ENCODE measurements around the gene GCNT2.
"Not testable (repeated sequence)": the region's sequence is repeated elsewhere in the genome, so short reads cannot be mapped to it uniquely, and the experiment has no call there.

The GCNT2 gene

DNA sequence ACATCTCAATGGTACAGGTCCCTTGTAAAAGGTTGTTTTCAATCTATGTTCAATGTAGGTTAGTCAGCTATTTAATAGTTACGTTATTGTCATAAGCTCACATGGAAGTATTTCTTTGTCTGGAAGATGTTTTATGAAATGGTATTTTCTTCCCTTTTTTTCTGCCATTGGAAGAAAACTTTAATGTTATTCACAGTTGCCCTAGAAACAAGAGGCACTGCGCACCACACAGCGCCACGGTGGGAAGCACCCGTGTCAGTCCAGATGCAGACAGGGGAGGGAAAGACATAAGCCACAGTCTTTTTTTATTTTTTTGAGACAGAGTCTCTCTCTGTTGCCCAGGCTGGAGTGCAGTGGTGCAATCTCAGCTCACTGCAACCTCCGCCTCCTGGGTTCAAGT is 82.1 kb downstream of the GCNT2 start:
- no peak overlapping the region for H3K4me3 ChIP-seq (replicated peaks; ENCODE audit: low read depth, low read length)
- TF ChIP-seq, protein P1, sequence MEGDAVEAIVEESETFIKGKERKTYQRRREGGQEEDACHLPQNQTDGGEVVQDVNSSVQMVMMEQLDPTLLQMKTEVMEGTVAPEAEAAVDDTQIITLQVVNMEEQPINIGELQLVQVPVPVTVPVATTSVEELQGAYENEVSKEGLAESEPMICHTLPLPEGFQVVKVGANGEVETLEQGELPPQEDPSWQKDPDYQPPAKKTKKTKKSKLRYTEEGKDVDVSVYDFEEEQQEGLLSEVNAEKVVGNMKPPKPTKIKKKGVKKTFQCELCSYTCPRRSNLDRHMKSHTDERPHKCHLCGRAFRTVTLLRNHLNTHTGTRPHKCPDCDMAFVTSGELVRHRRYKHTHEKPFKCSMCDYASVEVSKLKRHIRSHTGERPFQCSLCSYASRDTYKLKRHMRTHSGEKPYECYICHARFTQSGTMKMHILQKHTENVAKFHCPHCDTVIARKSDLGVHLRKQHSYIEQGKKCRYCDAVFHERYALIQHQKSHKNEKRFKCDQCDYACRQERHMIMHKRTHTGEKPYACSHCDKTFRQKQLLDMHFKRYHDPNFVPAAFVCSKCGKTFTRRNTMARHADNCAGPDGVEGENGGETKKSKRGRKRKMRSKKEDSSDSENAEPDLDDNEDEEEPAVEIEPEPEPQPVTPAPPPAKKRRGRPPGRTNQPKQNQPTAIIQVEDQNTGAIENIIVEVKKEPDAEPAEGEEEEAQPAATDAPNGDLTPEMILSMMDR (IDR thresholded peaks at IDR 0.05; ENCODE audit: low read length, missing control alignments) = no peak
- DNase-seq (ENCODE audit: low read depth) = no peak

DNA sequence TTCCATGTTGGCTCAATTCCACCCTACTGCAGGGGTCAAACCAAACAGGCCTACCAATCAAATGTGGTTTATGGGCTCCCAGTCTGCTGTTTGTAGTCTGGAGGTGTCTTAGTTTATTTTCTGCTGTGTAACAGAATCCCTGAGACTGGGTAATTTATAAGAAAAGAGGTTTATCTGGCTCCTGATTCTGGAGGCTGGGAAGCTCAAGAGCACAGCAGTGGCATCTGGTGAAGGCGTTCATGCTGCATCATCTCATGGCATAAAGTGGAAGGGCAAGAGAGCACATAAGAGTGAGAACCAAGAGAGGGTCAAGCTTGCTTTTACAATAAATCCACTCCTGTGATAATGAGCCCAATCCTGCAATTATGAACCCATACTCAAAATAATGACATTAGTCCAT is 87.9 kb downstream of the GCNT2 start:
- no peak for DNase-seq (ENCODE audit: low read depth)
- no peak overlapping the region for H3K4me3 ChIP-seq (replicated peaks; ENCODE audit: low read depth, low read length)
- TF ChIP-seq, protein P1 (IDR thresholded peaks at IDR 0.05; ENCODE audit: low read length, missing control alignments) = no peak

DNA sequence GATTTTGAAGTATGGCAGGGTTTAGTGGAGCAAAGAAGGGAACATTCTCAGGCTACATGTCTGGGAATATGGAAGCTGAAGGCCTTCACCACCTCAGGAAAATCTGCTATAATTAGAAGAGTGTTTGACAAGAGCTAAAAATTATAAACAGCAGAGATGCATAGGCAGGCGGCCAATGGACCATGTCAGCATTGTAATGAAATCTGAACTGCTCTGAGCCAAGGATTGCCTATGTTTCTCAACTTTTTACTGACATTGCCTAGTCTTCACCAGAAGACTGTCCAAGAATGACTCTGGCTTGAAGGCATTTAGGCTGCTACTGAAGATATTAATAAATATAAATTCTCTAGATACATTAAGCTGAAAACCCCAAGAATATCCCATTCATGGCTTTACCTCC is 89.1 kb downstream of the GCNT2 start:
- TF ChIP-seq, protein P1 (IDR thresholded peaks at IDR 0.05; ENCODE audit: low read length, missing control alignments) = no peak
- no peak for DNase-seq (ENCODE audit: low read depth)
- no peak overlapping the region for H3K4me3 ChIP-seq (replicated peaks; ENCODE audit: low read depth, low read length)

DNA sequence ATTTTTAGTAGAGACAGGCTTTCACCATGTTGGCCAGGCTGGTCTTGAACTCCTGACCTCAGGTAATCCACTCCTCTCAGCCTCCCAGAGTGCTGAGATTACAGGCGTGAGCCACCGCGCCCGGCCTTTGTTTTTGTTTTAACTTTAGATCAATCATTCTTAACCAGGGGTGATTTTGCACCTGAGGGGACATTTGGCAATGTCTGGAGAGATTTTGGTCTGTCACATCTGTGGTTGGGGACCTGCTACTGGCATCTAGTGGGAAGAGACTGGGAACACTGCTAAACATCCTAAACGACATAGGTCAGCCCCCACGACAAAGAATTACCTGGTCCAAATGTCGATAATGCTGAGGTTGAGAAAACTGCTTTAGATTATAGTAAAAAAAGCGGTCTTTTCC is 91.0 kb downstream of the GCNT2 start:
- DNase-seq (ENCODE audit: low read depth) = no peak
- TF ChIP-seq, protein P1 (IDR thresholded peaks at IDR 0.05; ENCODE audit: low read length, missing control alignments) = no peak
- H3K4me3 ChIP-seq (replicated peaks; ENCODE audit: low read depth, low read length) = no peak overlapping the region

DNA sequence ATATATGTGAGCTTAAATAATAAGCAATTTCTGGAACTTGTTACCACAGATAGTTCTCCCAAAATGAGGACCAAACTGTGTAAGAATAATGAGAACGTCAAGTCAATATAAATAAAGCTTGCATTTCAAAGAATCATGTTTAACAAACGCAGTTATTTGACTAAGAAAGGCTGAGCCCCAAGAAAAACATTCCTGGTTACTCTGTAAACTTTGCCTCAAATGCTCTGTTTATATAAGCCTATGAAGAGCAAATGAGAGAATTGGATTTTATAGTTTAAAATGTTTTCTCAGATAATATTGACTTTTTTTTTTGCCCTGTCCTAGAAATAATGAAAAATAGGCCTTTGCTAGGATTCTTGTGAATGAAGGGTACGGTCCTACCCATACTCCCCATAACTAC is 91.9 kb downstream of the GCNT2 start:
- TF ChIP-seq, protein P1 (IDR thresholded peaks at IDR 0.05; ENCODE audit: low read length, missing control alignments) = no peak
- no peak for DNase-seq (ENCODE audit: low read depth)
- no peak overlapping the region for H3K4me3 ChIP-seq (replicated peaks; ENCODE audit: low read depth, low read length)

DNA sequence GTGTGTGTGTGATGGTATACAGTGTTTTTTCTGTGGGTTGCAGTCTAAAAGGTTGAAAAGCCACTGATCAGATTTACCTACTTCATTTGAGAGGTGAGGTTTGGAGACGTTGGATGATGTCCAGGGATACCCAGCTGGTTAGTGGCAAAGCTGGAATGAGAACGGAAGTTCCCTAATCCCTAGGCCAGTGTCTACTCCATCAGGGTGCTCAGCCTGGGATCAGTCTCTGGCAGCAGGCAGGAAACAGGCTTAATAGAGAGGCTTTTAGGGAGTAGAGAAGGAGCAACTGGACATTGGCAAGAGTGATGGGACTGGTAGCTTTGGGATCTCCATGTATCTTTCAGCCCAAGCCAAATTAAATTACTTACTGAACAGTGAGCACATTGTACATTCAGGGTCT is 92.6 kb downstream of the GCNT2 start:
- no peak for DNase-seq (ENCODE audit: low read depth)
- H3K4me3 ChIP-seq (replicated peaks; ENCODE audit: low read depth, low read length) = no peak overlapping the region
- TF ChIP-seq, protein P1 (IDR thresholded peaks at IDR 0.05; ENCODE audit: low read length, missing control alignments) = no peak

DNA sequence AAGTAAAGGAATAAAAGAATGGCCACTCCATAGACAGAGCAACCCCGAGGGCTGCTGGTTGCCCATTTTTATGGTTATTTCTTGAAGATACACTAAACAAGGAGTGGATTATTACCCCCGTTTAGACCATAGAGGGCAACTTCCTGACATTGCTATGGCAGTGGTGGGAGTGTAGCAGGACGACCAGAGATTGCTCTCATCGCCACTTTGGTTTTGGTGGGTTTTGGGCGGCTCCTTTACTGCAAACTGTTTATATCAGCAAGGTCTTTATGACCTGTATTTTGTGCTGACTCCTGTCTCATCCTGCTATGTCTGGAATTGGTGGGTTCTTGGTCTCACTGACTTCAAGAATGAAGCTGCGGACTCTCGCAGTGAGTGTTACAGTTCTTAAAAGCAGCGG is 94.5 kb downstream of the GCNT2 start:
- H3K4me3 ChIP-seq (replicated peaks; ENCODE audit: low read depth, low read length) = no peak overlapping the region
- DNase-seq (ENCODE audit: low read depth) = no peak
- TF ChIP-seq, protein P1 (IDR thresholded peaks at IDR 0.05; ENCODE audit: low read length, missing control alignments) = no peak

DNA sequence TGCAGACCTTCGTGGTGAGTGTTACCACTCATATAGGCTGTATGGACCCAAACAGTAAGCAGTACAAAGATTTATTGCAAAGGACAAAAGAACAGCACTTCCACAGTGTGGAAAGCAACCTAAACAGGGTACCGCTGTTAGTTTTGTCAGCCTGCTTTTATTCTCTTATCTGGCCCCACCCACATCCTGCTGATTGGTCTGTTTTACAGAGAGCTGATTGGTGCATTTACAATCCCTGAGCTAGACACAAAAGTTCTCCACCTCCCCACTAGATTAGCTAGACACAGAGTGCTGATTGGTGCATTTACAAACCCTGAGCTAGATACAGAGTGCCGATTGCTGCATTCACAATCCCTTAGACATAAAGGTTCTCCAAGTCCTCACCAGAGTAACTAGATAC is 95.1 kb downstream of the GCNT2 start:
- DNase-seq (ENCODE audit: low read depth); H3K4me3 ChIP-seq (replicated peaks; ENCODE audit: low read depth, low read length): not testable (repeated sequence)
